ENCODE measurements around the gene MOB1B.
"Not testable (repeated sequence)": the region's sequence is repeated elsewhere in the genome, so short reads cannot be mapped to it uniquely, and the experiment has no call there.

Gene MOB1B

GRCh38 chr4:71020611-71021010, 118.4 kb downstream of the MOB1B start:
- POLR2A ChIA-PET, result no interaction called here
- no peak for DNase-seq (ENCODE audit: extremely low spot score)

GRCh38 chr4:71025654-71026053, 123.5 kb downstream of the MOB1B start:
- CTCF ChIA-PET, result no interaction called here
- TF ChIP-seq ARNT (IDR thresholded peaks at IDR 0.05) (no peak), FOXA1 (IDR thresholded peaks at IDR 0.05) (no peak), LEF1 (IDR thresholded peaks at IDR 0.05; ENCODE audit: borderline replicate concordance) (no peak), PKNOX1 (IDR thresholded peaks at IDR 0.05) (no peak), HDGF (IDR thresholded peaks at IDR 0.05; ENCODE audit: borderline replicate concordance) (no peak), FOXM1 (IDR thresholded peaks at IDR 0.05; ENCODE audit: borderline replicate concordance) (no peak), ELF4 (IDR thresholded peaks at IDR 0.05) (no peak), L3MBTL2 (conservative IDR thresholded peaks at IDR 0.05) (no peak)
- POLR2A ChIA-PET, result interaction anchor here (0.6 to 1.1 kb wide), 2 partner anchors 32 to 124 kb away, joined by 3 read pairs; partner anchors contain the start of genes DCK and MOB1B
- DNase-seq (ENCODE audit: extremely low spot score), result no peak

More at GRCh38 chr4:71020611-71021010, 118.4 kb downstream of the MOB1B start:
- no peak for TF ChIP-seq HDGF (IDR thresholded peaks at IDR 0.05; ENCODE audit: borderline replicate concordance)
- no peak for TF ChIP-seq SUZ12 (IDR thresholded peaks at IDR 0.05)
- no peak for TF ChIP-seq TARDBP (IDR thresholded peaks at IDR 0.05)
- TF ChIP-seq ELF4 (IDR thresholded peaks at IDR 0.05), result no peak
- no peak for TF ChIP-seq LEF1 (IDR thresholded peaks at IDR 0.05; ENCODE audit: borderline replicate concordance)
- TF ChIP-seq NFRKB (IDR thresholded peaks at IDR 0.05), result no peak
- no peak for TF ChIP-seq FOXK2 (IDR thresholded peaks at IDR 0.05)
- TF ChIP-seq ZNF384 (IDR thresholded peaks at IDR 0.05), result no peak
- CTCF ChIA-PET, result no interaction called here

- TF ChIP-seq SP1 (IDR thresholded peaks at IDR 0.05), result no peak
- TF ChIP-seq ZNF384 (IDR thresholded peaks at IDR 0.05), result no peak
- no peak for TF ChIP-seq FOXM1 (IDR thresholded peaks at IDR 0.05; ENCODE audit: borderline replicate concordance)
- no peak for TF ChIP-seq HDGF (IDR thresholded peaks at IDR 0.05; ENCODE audit: borderline replicate concordance)
- no peak for TF ChIP-seq FOXK2 (IDR thresholded peaks at IDR 0.05)
- TF ChIP-seq LEF1 (IDR thresholded peaks at IDR 0.05; ENCODE audit: borderline replicate concordance), result no peak
- no peak for TF ChIP-seq ELF4 (IDR thresholded peaks at IDR 0.05)
- TF ChIP-seq FOXA1 (IDR thresholded peaks at IDR 0.05), result no peak
- TF ChIP-seq BHLHE40 (IDR thresholded peaks at IDR 0.05; ENCODE audit: borderline replicate concordance), result no peak
- TF ChIP-seq L3MBTL2 (conservative IDR thresholded peaks at IDR 0.05), result no peak
- no peak for TF ChIP-seq ARNT (IDR thresholded peaks at IDR 0.05)
- no peak for TF ChIP-seq CTBP1 (IDR thresholded peaks at IDR 0.05; ENCODE audit: borderline replicate concordance)
- TF ChIP-seq NFRKB (IDR thresholded peaks at IDR 0.05), result no peak
- TF ChIP-seq PKNOX1 (IDR thresholded peaks at IDR 0.05), result no peak
- TF ChIP-seq TARDBP (IDR thresholded peaks at IDR 0.05), result no peak
- TF ChIP-seq SUZ12 (IDR thresholded peaks at IDR 0.05), result no peak
- no peak for DNase-seq (ENCODE audit: extremely low spot score)
- ChIA-PET POLR2A (interaction anchor here (1.1 kb wide), 1 partner anchor 33 kb away, joined by 3 read pairs; the partner anchor contains the start of gene DCK), CTCF (no interaction called here)
Measured at GRCh38 chr4:71026086-71026485, 123.9 kb downstream of the MOB1B start.

GRCh38 chr4:71027611-71028010, 125.4 kb downstream of the MOB1B start:
- ChIA-PET CTCF (no interaction called here), POLR2A (no interaction called here)
- TF ChIP-seq HDGF (IDR thresholded peaks at IDR 0.05; ENCODE audit: borderline replicate concordance), result no peak
- TF ChIP-seq CTBP1 (IDR thresholded peaks at IDR 0.05; ENCODE audit: borderline replicate concordance), result no peak
- no peak for TF ChIP-seq SUZ12 (IDR thresholded peaks at IDR 0.05)
- TF ChIP-seq TARDBP (IDR thresholded peaks at IDR 0.05), result no peak
- TF ChIP-seq NFRKB (IDR thresholded peaks at IDR 0.05), result no peak
- TF ChIP-seq SP1 (IDR thresholded peaks at IDR 0.05), result no peak
- no peak for TF ChIP-seq FOXM1 (IDR thresholded peaks at IDR 0.05; ENCODE audit: borderline replicate concordance)
- TF ChIP-seq LEF1 (IDR thresholded peaks at IDR 0.05; ENCODE audit: borderline replicate concordance), result no peak
- no peak for TF ChIP-seq FOXA1 (IDR thresholded peaks at IDR 0.05)
- TF ChIP-seq ARNT (IDR thresholded peaks at IDR 0.05), result no peak
- no peak for TF ChIP-seq FOXK2 (IDR thresholded peaks at IDR 0.05)
- no peak for TF ChIP-seq BHLHE40 (IDR thresholded peaks at IDR 0.05; ENCODE audit: borderline replicate concordance)
- TF ChIP-seq ELF4 (IDR thresholded peaks at IDR 0.05), result no peak
- no peak for TF ChIP-seq L3MBTL2 (conservative IDR thresholded peaks at IDR 0.05)
- TF ChIP-seq ZNF384 (IDR thresholded peaks at IDR 0.05), result no peak
- no peak for TF ChIP-seq PKNOX1 (IDR thresholded peaks at IDR 0.05)
- no peak for DNase-seq (ENCODE audit: extremely low spot score)

GRCh38 chr4:71029504-71029903, 127.3 kb downstream of the MOB1B start:
- CTCF ChIA-PET, result no interaction called here
- no peak for DNase-seq (ENCODE audit: extremely low spot score)
- TF ChIP-seq SUZ12 (IDR thresholded peaks at IDR 0.05), result no peak
- no peak for TF ChIP-seq ARNT (IDR thresholded peaks at IDR 0.05)
- no peak for TF ChIP-seq BHLHE40 (IDR thresholded peaks at IDR 0.05; ENCODE audit: borderline replicate concordance)
- TF ChIP-seq NFRKB (IDR thresholded peaks at IDR 0.05), result no peak
- no peak for TF ChIP-seq FOXM1 (IDR thresholded peaks at IDR 0.05; ENCODE audit: borderline replicate concordance)
- no peak for TF ChIP-seq PKNOX1 (IDR thresholded peaks at IDR 0.05)
- POLR2A ChIA-PET, result interaction anchor here (1.4 kb wide), 1 partner anchor 36 kb away, joined by 4 read pairs; the partner anchor contains the start of gene DCK

GRCh38 chr4:71032106-71032505, 129.9 kb downstream of the MOB1B start:
- CTCF ChIA-PET; POLR2A ChIA-PET; DNase-seq (ENCODE audit: extremely low spot score): not testable (repeated sequence)

Measured in HEK293T (cell line).